Natural killer cell (primary cell): ENCODE data around the gene LNPEP. TPM values are rescaled to one million over a fixed set of nuclear protein-coding genes. Genes with fewer than 3 reads are reported as not detected.

ENCODE experiments used
- ATAC-seq, 3 donors: fragments of 150-1000 bp in 2 of 3; fragments of 200-7000 bp in 1 of 3; cut with Tn5 transposase; 1 replicate in 1 of 3; 2 replicates in 2 of 3; pipeline ENCODE4 v1.10.0; 2021; ENCODE audit warnings: mild to moderate bottlenecking in 2 of 3, moderate library complexity in 2 of 3
- DNase-seq, 2 donors: peaks; one replicate each; pipeline versions ENCODE4 v3.0.0 to v3.0.0-alpha.2; 2013 to 2021; ENCODE audit warnings: mixed read lengths in 1 of 2
- H3K27ac ChIP-seq: one replicate; pipeline ENCODE4 v1.5.1; 2013; ENCODE audit warnings: mild to moderate bottlenecking, low read length
- H3K27me3 ChIP-seq: one replicate; pipeline ENCODE4 v1.6.1; 2013; ENCODE audit warnings: low read length; ENCODE audit not compliant: control insufficient read depth, insufficient read depth
- H3K36me3 ChIP-seq: one replicate; pipeline ENCODE4 v1.6.1; 2013; ENCODE audit warnings: low read length; ENCODE audit not compliant: control insufficient read depth, insufficient read depth
- H3K4me1 ChIP-seq: one replicate; pipeline ENCODE4 v1.6.1; 2013; ENCODE audit warnings: low read length; ENCODE audit not compliant: control insufficient read depth, insufficient read depth
- H3K4me3 ChIP-seq: one replicate; pipeline ENCODE4 v1.5.1; 2013; ENCODE audit warnings: low read length
- H3K9me3 ChIP-seq: one replicate; pipeline ENCODE4 v1.6.1; 2013; ENCODE audit warnings: low read length; ENCODE audit not compliant: control insufficient read depth, insufficient read depth
- H3K27ac Mint-ChIP-seq, 2 donors: one replicate each; pipeline ENCODE4 v1.8.0; 2022; ENCODE audit warnings: mild to moderate bottlenecking in 2 of 2, mixed read lengths in 2 of 2, moderate library complexity in 1 of 2
- H3K27me3 Mint-ChIP-seq, 2 donors: one replicate each; pipeline ENCODE4 v1.8.0; 2022; ENCODE audit warnings: low read depth in 2 of 2, mixed read lengths in 2 of 2
- H3K36me3 Mint-ChIP-seq: one replicate; pipeline ENCODE4 v1.8.0; 2022; ENCODE audit warnings: mixed read lengths
- H3K4me1 Mint-ChIP-seq, 2 donors: one replicate each; pipeline ENCODE4 v1.8.0; 2022; ENCODE audit warnings: mixed read lengths in 2 of 2
- H3K4me3 Mint-ChIP-seq: one replicate; pipeline ENCODE4 v1.8.0; 2022; ENCODE audit warnings: mild to moderate bottlenecking, moderate library complexity, mixed read lengths
- H3K9me3 Mint-ChIP-seq, 2 donors: one replicate each; pipeline ENCODE4 v1.8.0; 2022; ENCODE audit warnings: mixed read lengths in 2 of 2
- CTCF ChIP-seq: fragments of 200-600 bp; IDR thresholded peaks from one replicate; pipeline ENCODE4 v1.8.0; 2022; ENCODE audit warnings: antibody characterized with exemption
- WGBS: methylation state at CpG from one replicate; pipeline ENCODE4 v1.1.7; 2013; ENCODE audit warnings: missing lambda C conversion rate; ENCODE audit not compliant: insufficient coverage; 5-methylcytosine and 5-hydroxymethylcytosine counted together
- intact Hi-C: fragments of 100-400 bp; cut with micrococcal nuclease; formaldehyde crosslinking; loops from one replicate; pipeline ENCODE4 v1.14.2; 2022
- total RNA-seq, 4 donors: library from RNA; stranded (reverse); fragments of 120-200 nt in 1 of 4; gene quantifications; one replicate each; pipeline versions ENCODE4 v1.2.3 to v1.2.4, GENCODE V29; 2013 to 2022

Gene LNPEP
- total RNA-seq, 3 donors from 2014 or later (not counting 1 experiment from before 2014, with no cell fraction given) = 126 to 162 (median 135) TPM

- ATAC-seq (no peak), DNase-seq (no peak)
- peaks cover 11% of the 10 kb centered on the region for H3K36me3 ChIP-seq
- Mint-ChIP-seq H3K4me1 (peaks cover 8 to 11% of the 10 kb centered on the region in 2 donors), H3K27ac (no peak overlapping the region), H3K27me3 (peaks cover 0 to 4% of the 10 kb centered on the region in 2 donors), H3K4me3 (no peak overlapping the region), H3K36me3 (no peaks in the 10 kb centered on the region), H3K9me3 (no peaks in the 10 kb centered on the region)
- H3K9me3 ChIP-seq = no peaks in the 10 kb centered on the region
- 98% methylated on average over 2 of the region's 4 CpGs for WGBS
- H3K27me3 ChIP-seq = no peaks in the 10 kb centered on the region
- intact Hi-C loops = no loop called here
- TF ChIP-seq CTCF = no peak
- H3K4me1 ChIP-seq = no peaks in the 10 kb centered on the region
- no peak overlapping the region for H3K4me3 ChIP-seq
- no peak overlapping the region for H3K27ac ChIP-seq
These were observed 105.4 kb downstream of the LNPEP start for GRCh38 chr5:97041239-97041638.

- no peaks in the 10 kb centered on the region for H3K9me3 ChIP-seq
- WGBS = 84% methylated on average over 7 of the region's 7 CpGs
- H3K27me3 ChIP-seq = no peaks in the 10 kb centered on the region
- TF ChIP-seq CTCF = no peak
- no peaks in the 10 kb centered on the region for H3K36me3 ChIP-seq
- H3K27ac ChIP-seq = no peak overlapping the region
- no peaks in the 10 kb centered on the region for H3K4me1 ChIP-seq
- intact Hi-C loops = no loop called here
- Mint-ChIP-seq H3K27ac (no peak overlapping the region), H3K9me3 (no peaks in the 10 kb centered on the region), H3K27me3 (peaks cover 0 to 4% of the 10 kb centered on the region in 2 donors), H3K4me1 (peaks cover 5% of the 10 kb centered on the region in 2 donors), H3K36me3 (no peaks in the 10 kb centered on the region), H3K4me3 (no peak overlapping the region)
- no peak overlapping the region for H3K4me3 ChIP-seq
- ATAC-seq (no peak), DNase-seq (no peak)
These were observed 107.1 kb downstream of the LNPEP start for GRCh38 chr5:97042996-97043395.

GRCh38 chr5:97043511-97043910 lies 107.6 kb downstream of the LNPEP start:
- Histone ChIP-seq H3K4me1 (no peaks in the 10 kb centered on the region), H3K27me3 (no peaks in the 10 kb centered on the region), H3K27ac (no peak overlapping the region), H3K36me3 (no peaks in the 10 kb centered on the region), H3K4me3 (no peak overlapping the region), H3K9me3 (no peaks in the 10 kb centered on the region)
- Mint-ChIP-seq H3K27ac (no peak overlapping the region), H3K36me3 (no peaks in the 10 kb centered on the region), H3K4me3 (no peak overlapping the region), H3K9me3 (no peaks in the 10 kb centered on the region), H3K4me1 (peaks cover 5% of the 10 kb centered on the region in 2 donors), H3K27me3 (peaks cover 0 to 4% of the 10 kb centered on the region in 2 donors)
- 69% methylated on average over 3 of the region's 3 CpGs for WGBS
- DNase-seq (no peak), ATAC-seq (no peak)
- no peak for TF ChIP-seq CTCF
- intact Hi-C loops = no loop called here

- H3K27me3 Mint-ChIP-seq = peaks cover 0 to 4% of the 10 kb centered on the region in 2 donors
- Histone ChIP-seq H3K4me1 (no peaks in the 10 kb centered on the region), H3K9me3 (no peaks in the 10 kb centered on the region), H3K27ac (no peak overlapping the region), H3K27me3 (no peaks in the 10 kb centered on the region), H3K4me3 (no peak overlapping the region), H3K36me3 (no peaks in the 10 kb centered on the region)
- H3K36me3 Mint-ChIP-seq = no peaks in the 10 kb centered on the region
- no peak for TF ChIP-seq CTCF
- no peaks in the 10 kb centered on the region for H3K9me3 Mint-ChIP-seq
- no peak for ATAC-seq
- no peak for DNase-seq
- 87% methylated on average over 2 of the region's 2 CpGs for WGBS
- H3K27ac Mint-ChIP-seq = no peak overlapping the region
- H3K4me1 Mint-ChIP-seq = peaks cover under 1 to 1% of the 10 kb centered on the region in 2 donors
- intact Hi-C loops = no loop called here
- no peak overlapping the region for H3K4me3 Mint-ChIP-seq
These were observed 108.2 kb downstream of the LNPEP start for GRCh38 chr5:97044052-97044451.
